GM23338 (cell line): ENCODE data around the gene ELF5. TPM values are rescaled to one million over a fixed set of nuclear protein-coding genes. Genes with fewer than 3 reads are reported as not detected.

Experiments used
- ATAC-seq: fragments of 200-7000 bp; cut with Tn5 transposase; 3 replicates; pipeline ENCODE4 v1.9.1; 2020
- DNase-seq: peaks from one replicate; pipeline ENCODE4 v3.0.0-alpha.2; 2015; ENCODE audit warnings: low spot score
- H2AFZ ChIP-seq: fragments of 200-600 bp; sonication (generic); 2 replicates; pipeline ENCODE4 v1.8.0; 2016; ENCODE audit warnings: antibody characterized with exemption, mild to moderate bottlenecking, moderate library complexity
- H3F3A ChIP-seq: fragments of 200-600 bp; sonication (generic); replicated peaks from 2 replicates; pipeline ENCODE4 v1.8.0; 2017; ENCODE audit warnings: antibody characterized with exemption, mixed run types, low read depth
- H3K27ac ChIP-seq: fragments of 200-600 bp; sonication (generic); 2 replicates; pipeline ENCODE4 v1.6.1; 2016; ENCODE audit warnings: low read depth
- H3K27me3 ChIP-seq: fragments of 200-600 bp; sonication (generic); 2 replicates; pipeline ENCODE4 v1.8.0; 2016; ENCODE audit warnings: mild to moderate bottlenecking, mixed run types, moderate library complexity; ENCODE audit not compliant: insufficient read depth
- H3K36me3 ChIP-seq: fragments of 200-600 bp; sonication (generic); 2 replicates; pipeline ENCODE4 v1.8.0; 2016; ENCODE audit warnings: mild to moderate bottlenecking; ENCODE audit not compliant: insufficient read depth
- H3K4me1 ChIP-seq: fragments of 200-600 bp; sonication (generic); 2 replicates; pipeline ENCODE4 v1.8.0; 2016; ENCODE audit warnings: mild to moderate bottlenecking, moderate library complexity; ENCODE audit not compliant: insufficient read depth
- H3K4me2 ChIP-seq: fragments of 200-600 bp; sonication (generic); 2 replicates; pipeline ENCODE4 v1.7.1; 2017; ENCODE audit warnings: mixed run types
- H3K4me3 ChIP-seq: fragments of 200-600 bp; sonication (generic); 2 replicates; pipeline ENCODE4 v1.6.1; 2016; ENCODE audit warnings: mixed run types
- H3K79me2 ChIP-seq: fragments of 200-600 bp; sonication (generic); replicated peaks from 2 replicates; pipeline ENCODE4 v1.8.0; 2017; ENCODE audit warnings: mild to moderate bottlenecking; ENCODE audit not compliant: insufficient read depth
- H3K9me2 ChIP-seq: fragments of 200-600 bp; sonication (generic); 2 replicates; pipeline ENCODE4 v1.8.0; 2017; ENCODE audit not compliant: insufficient read depth
- H4K20me1 ChIP-seq: fragments of 200-600 bp; sonication (generic); replicated peaks from 2 replicates; pipeline ENCODE4 v1.8.0; 2017; ENCODE audit warnings: mild to moderate bottlenecking; ENCODE audit not compliant: insufficient read depth
- H3K27ac Mint-ChIP-seq: 2 replicates; pipeline ENCODE4 v1.8.0; 2020; ENCODE audit warnings: inconsistent platforms, mild to moderate bottlenecking, moderate library complexity, mixed read lengths
- H3K27me3 Mint-ChIP-seq: 3 replicates; pipeline ENCODE4 v1.8.0; 2022; ENCODE audit warnings: low read depth, mild to moderate bottlenecking, moderate library complexity, mixed read lengths, inconsistent platforms; ENCODE audit not compliant: insufficient read depth, poor library complexity
- H3K36me3 Mint-ChIP-seq: 3 replicates; pipeline ENCODE4 v1.8.0; 2021; ENCODE audit warnings: low read depth, mild to moderate bottlenecking, inconsistent platforms, moderate library complexity, mixed read lengths
- H3K4me1 Mint-ChIP-seq: 3 replicates; pipeline ENCODE4 v1.8.0; 2020; ENCODE audit warnings: mild to moderate bottlenecking, inconsistent platforms, mixed read lengths
- H3K4me3 Mint-ChIP-seq: 3 replicates; pipeline ENCODE4 v1.8.0; 2021; ENCODE audit warnings: moderate library complexity, mild to moderate bottlenecking, inconsistent platforms, mixed read lengths
- H3K9me3 Mint-ChIP-seq: 3 replicates; pipeline ENCODE4 v1.8.0; 2020; ENCODE audit warnings: moderate library complexity, mild to moderate bottlenecking, inconsistent platforms, mixed read lengths
- CREB1 ChIP-seq: fragments of 250-450 bp; sonication (Bioruptor Pico); IDR thresholded peaks from 2 replicates; pipeline ENCODE4 v1.5.0; 2020; ENCODE audit warnings: low read depth, mild to moderate bottlenecking, moderate library complexity
- EZH2 ChIP-seq: fragments of 200-600 bp; sonication (generic); IDR thresholded peaks from one replicate; pipeline ENCODE4 v1.8.0; 2017; ENCODE audit warnings: antibody characterized with exemption, mild to moderate bottlenecking, low read depth; ENCODE audit not compliant: unreplicated experiment
- EZH2phosphoT487 ChIP-seq: fragments of 200-600 bp; sonication (generic); IDR thresholded peaks from one replicate; pipeline ENCODE4 v1.8.1; 2018; ENCODE audit warnings: antibody characterized with exemption; ENCODE audit not compliant: unreplicated experiment
- JUNB ChIP-seq: IDR thresholded peaks from one replicate; pipeline ENCODE4 v1.6.1; 2016; ENCODE audit warnings: antibody characterized with exemption; ENCODE audit not compliant: unreplicated experiment
- NANOG ChIP-seq: IDR thresholded peaks from 2 replicates; pipeline ENCODE4 v1.6.1; 2016; ENCODE audit warnings: antibody characterized with exemption, borderline replicate concordance
- POLR2AphosphoS5 ChIP-seq: IDR thresholded peaks from 2 replicates; pipeline ENCODE4 v1.6.1; 2016; ENCODE audit warnings: antibody characterized with exemption, low read depth
- STAT1 ChIP-seq: IDR thresholded peaks from one replicate; pipeline ENCODE4 v1.6.1; 2016; ENCODE audit warnings: antibody characterized with exemption; ENCODE audit not compliant: unreplicated experiment
- ZNF114 ChIP-seq: fragments of 250-450 bp; sonication (Bioruptor Pico); IDR thresholded peaks from 2 replicates; pipeline ENCODE4 v1.5.0; 2020; ENCODE audit warnings: mild to moderate bottlenecking, moderate library complexity
- ZNF331 ChIP-seq: fragments of 250-450 bp; sonication (Bioruptor Pico); IDR thresholded peaks from 2 replicates; pipeline ENCODE4 v1.5.0; 2020; ENCODE audit warnings: low read depth, mild to moderate bottlenecking, moderate library complexity
- polyA plus RNA-seq: library from polyadenylated mRNA; unstranded; fragments of >200 nt; fragmentation: Nextera tagmentation; extraction: Ambion mirVana; gene quantifications from 2 replicates; pipeline ENCODE4 v1.2.1, GENCODE V29; 2016
- total RNA-seq: library from RNA; depleted of rRNA; stranded (reverse); fragments of >200 nt; shearing (Covaris generic); gene quantifications from 2 replicates; pipeline ENCODE4 v1.2.3, GENCODE V29; 2014
- TF ChIP-seq, protein P1 (sequence below), 2 experiments: fragments of 200-600 bp in 1 of 2; sonication (generic) in 1 of 2; conservative IDR thresholded peaks; 2 replicates each; pipeline versions ENCODE4 v1.5.1 to v1.6.1; 2016 to 2017; ENCODE audit warnings: antibody characterized with exemption in 2 of 2, low read depth in 2 of 2, mild to moderate bottlenecking in 2 of 2, moderate library complexity in 1 of 2
- TF ChIP-seq, protein P2 (sequence below): IDR thresholded peaks from 2 replicates; pipeline ENCODE4 v1.6.1; 2016; ENCODE audit warnings: antibody characterized with exemption
- TF ChIP-seq, protein P3 (sequence below): IDR thresholded peaks from one replicate; pipeline ENCODE4 v1.6.1; 2018; ENCODE audit warnings: antibody characterized with exemption; ENCODE audit not compliant: unreplicated experiment
- TF ChIP-seq, protein P4 (sequence below): fragments of 250-450 bp; sonication (Bioruptor Pico); IDR thresholded peaks from 2 replicates; pipeline ENCODE4 v1.5.0; 2020; ENCODE audit warnings: mild to moderate bottlenecking, moderate library complexity

ELF5 gene
- total and polyA plus RNA-seq, 2 experiments from 2014 or later: not detected

DNA sequence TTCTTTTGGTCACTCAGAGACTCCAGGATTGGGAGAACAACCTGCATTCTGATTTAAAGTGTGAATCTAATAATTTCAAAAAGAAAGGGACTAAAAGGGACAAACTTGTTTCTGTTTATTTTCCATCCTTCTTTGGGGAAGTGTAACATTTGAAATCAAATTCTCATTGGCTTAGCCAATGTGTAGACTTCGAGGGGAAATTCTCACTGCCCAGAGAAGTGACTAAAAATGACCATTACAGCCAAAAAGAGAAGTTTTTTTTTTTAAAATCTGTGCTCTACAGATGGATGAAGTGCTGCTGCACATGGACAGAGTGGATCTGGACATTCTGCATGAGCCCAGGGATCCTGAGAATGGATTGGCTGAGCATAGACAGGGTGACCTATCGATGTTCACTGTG lies 49.4 kb upstream of the ELF5 start:
- no peaks in the 10 kb centered on the region for H3K36me3 Mint-ChIP-seq

More for the DNA sequence above, 49.4 kb upstream of the ELF5 start:
- no peaks in the 10 kb centered on the region for H3F3A ChIP-seq
- Mint-ChIP-seq H3K4me3 (no peak overlapping the region), H3K27ac (no peak overlapping the region), H3K9me3 (no peaks in the 10 kb centered on the region), H3K27me3 (peaks cover 6% of the 10 kb centered on the region), H3K4me1 (peaks cover 10% of the 10 kb centered on the region)
- no peaks in the 10 kb centered on the region for H3K9me2 ChIP-seq
- H3K4me3 ChIP-seq: no peak overlapping the region
- TF ChIP-seq ZNF331 (CRISPR knock-in tag): no peak
- no peak for TF ChIP-seq EZH2phosphoT487
- TF ChIP-seq, protein P1, sequence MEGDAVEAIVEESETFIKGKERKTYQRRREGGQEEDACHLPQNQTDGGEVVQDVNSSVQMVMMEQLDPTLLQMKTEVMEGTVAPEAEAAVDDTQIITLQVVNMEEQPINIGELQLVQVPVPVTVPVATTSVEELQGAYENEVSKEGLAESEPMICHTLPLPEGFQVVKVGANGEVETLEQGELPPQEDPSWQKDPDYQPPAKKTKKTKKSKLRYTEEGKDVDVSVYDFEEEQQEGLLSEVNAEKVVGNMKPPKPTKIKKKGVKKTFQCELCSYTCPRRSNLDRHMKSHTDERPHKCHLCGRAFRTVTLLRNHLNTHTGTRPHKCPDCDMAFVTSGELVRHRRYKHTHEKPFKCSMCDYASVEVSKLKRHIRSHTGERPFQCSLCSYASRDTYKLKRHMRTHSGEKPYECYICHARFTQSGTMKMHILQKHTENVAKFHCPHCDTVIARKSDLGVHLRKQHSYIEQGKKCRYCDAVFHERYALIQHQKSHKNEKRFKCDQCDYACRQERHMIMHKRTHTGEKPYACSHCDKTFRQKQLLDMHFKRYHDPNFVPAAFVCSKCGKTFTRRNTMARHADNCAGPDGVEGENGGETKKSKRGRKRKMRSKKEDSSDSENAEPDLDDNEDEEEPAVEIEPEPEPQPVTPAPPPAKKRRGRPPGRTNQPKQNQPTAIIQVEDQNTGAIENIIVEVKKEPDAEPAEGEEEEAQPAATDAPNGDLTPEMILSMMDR (conservative IDR thresholded peaks at IDR 0.05; ENCODE audit: low read depth in 2 of 2): no peak
- no peak for TF ChIP-seq JUNB
- no peak for TF ChIP-seq NANOG
- TF ChIP-seq CREB1 (CRISPR knock-in tag): no peak
- TF ChIP-seq, protein P2, sequence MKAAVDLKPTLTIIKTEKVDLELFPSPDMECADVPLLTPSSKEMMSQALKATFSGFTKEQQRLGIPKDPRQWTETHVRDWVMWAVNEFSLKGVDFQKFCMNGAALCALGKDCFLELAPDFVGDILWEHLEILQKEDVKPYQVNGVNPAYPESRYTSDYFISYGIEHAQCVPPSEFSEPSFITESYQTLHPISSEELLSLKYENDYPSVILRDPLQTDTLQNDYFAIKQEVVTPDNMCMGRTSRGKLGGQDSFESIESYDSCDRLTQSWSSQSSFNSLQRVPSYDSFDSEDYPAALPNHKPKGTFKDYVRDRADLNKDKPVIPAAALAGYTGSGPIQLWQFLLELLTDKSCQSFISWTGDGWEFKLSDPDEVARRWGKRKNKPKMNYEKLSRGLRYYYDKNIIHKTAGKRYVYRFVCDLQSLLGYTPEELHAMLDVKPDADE: no peak
- TF ChIP-seq STAT1: no peak
- TF ChIP-seq POLR2AphosphoS5: no peak
- TF ChIP-seq, protein P3, sequence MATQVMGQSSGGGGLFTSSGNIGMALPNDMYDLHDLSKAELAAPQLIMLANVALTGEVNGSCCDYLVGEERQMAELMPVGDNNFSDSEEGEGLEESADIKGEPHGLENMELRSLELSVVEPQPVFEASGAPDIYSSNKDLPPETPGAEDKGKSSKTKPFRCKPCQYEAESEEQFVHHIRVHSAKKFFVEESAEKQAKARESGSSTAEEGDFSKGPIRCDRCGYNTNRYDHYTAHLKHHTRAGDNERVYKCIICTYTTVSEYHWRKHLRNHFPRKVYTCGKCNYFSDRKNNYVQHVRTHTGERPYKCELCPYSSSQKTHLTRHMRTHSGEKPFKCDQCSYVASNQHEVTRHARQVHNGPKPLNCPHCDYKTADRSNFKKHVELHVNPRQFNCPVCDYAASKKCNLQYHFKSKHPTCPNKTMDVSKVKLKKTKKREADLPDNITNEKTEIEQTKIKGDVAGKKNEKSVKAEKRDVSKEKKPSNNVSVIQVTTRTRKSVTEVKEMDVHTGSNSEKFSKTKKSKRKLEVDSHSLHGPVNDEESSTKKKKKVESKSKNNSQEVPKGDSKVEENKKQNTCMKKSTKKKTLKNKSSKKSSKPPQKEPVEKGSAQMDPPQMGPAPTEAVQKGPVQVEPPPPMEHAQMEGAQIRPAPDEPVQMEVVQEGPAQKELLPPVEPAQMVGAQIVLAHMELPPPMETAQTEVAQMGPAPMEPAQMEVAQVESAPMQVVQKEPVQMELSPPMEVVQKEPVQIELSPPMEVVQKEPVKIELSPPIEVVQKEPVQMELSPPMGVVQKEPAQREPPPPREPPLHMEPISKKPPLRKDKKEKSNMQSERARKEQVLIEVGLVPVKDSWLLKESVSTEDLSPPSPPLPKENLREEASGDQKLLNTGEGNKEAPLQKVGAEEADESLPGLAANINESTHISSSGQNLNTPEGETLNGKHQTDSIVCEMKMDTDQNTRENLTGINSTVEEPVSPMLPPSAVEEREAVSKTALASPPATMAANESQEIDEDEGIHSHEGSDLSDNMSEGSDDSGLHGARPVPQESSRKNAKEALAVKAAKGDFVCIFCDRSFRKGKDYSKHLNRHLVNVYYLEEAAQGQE: no peak
- no peak for TF ChIP-seq ZNF114
- TF ChIP-seq, protein P4, sequence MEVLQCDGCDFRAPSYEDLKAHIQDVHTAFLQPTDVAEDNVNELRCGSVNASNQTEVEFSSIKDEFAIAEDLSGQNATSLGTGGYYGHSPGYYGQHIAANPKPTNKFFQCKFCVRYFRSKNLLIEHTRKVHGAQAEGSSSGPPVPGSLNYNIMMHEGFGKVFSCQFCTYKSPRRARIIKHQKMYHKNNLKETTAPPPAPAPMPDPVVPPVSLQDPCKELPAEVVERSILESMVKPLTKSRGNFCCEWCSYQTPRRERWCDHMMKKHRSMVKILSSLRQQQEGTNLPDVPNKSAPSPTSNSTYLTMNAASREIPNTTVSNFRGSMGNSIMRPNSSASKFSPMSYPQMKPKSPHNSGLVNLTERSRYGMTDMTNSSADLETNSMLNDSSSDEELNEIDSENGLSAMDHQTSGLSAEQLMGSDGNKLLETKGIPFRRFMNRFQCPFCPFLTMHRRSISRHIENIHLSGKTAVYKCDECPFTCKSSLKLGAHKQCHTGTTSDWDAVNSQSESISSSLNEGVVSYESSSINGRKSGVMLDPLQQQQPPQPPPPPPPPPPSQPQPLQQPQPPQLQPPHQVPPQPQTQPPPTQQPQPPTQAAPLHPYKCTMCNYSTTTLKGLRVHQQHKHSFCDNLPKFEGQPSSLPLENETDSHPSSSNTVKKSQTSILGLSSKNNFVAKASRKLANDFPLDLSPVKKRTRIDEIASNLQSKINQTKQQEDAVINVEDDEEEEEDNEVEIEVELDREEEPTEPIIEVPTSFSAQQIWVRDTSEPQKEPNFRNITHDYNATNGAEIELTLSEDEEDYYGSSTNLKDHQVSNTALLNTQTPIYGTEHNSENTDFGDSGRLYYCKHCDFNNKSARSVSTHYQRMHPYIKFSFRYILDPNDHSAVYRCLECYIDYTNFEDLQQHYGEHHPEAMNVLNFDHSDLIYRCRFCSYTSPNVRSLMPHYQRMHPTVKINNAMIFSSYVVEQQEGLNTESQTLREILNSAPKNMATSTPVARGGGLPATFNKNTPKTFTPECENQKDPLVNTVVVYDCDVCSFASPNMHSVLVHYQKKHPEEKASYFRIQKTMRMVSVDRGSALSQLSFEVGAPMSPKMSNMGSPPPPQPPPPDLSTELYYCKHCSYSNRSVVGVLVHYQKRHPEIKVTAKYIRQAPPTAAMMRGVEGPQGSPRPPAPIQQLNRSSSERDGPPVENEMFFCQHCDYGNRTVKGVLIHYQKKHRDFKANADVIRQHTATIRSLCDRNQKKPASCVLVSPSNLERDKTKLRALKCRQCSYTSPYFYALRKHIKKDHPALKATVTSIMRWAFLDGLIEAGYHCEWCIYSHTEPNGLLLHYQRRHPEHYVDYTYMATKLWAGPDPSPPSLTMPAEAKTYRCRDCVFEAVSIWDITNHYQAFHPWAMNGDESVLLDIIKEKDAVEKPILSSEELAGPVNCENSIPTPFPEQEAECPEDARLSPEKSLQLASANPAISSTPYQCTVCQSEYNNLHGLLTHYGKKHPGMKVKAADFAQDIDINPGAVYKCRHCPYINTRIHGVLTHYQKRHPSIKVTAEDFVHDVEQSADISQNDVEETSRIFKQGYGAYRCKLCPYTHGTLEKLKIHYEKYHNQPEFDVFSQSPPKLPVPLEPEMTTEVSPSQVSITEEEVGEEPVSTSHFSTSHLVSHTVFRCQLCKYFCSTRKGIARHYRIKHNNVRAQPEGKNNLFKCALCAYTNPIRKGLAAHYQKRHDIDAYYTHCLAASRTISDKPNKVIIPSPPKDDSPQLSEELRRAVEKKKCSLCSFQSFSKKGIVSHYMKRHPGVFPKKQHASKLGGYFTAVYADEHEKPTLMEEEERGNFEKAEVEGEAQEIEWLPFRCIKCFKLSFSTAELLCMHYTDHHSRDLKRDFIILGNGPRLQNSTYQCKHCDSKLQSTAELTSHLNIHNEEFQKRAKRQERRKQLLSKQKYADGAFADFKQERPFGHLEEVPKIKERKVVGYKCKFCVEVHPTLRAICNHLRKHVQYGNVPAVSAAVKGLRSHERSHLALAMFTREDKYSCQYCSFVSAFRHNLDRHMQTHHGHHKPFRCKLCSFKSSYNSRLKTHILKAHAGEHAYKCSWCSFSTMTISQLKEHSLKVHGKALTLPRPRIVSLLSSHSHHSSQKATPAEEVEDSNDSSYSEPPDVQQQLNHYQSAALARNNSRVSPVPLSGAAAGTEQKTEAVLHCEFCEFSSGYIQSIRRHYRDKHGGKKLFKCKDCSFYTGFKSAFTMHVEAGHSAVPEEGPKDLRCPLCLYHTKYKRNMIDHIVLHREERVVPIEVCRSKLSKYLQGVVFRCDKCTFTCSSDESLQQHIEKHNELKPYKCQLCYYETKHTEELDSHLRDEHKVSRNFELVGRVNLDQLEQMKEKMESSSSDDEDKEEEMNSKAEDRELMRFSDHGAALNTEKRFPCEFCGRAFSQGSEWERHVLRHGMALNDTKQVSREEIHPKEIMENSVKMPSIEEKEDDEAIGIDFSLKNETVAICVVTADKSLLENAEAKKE: no peak
- no peak for TF ChIP-seq EZH2
- H3K27me3 ChIP-seq: no peaks in the 10 kb centered on the region
- ATAC-seq: no peak
- no peak overlapping the region for H3K4me2 ChIP-seq
- H3K4me1 ChIP-seq: peaks cover 11% of the 10 kb centered on the region; the same call in 1 of the 2 replicates
- no peak overlapping the region for H2AFZ ChIP-seq
- no peak overlapping the region for H3K27ac ChIP-seq
- no peaks in the 10 kb centered on the region for H4K20me1 ChIP-seq
- no peaks in the 10 kb centered on the region for H3K36me3 ChIP-seq
- no peak for DNase-seq
- no peaks in the 10 kb centered on the region for H3K79me2 ChIP-seq
